Karpas-422 (cell line): ENCODE results near the gene NPAS3. TPM values are rescaled to one million over a fixed set of nuclear protein-coding genes. Genes with fewer than 3 reads are reported as not detected.

Experiments
- DNase-seq: peaks from one replicate; pipeline ENCODE4 v3.0.0-alpha.2; 2015
- H2AFZ ChIP-seq: fragments of 200-600 bp; sonication (generic); 2 replicates; pipeline ENCODE4 v1.6.1; 2014; ENCODE audit warnings: antibody characterized with exemption, low read length, mixed read lengths
- H3K27ac ChIP-seq: fragments of 200-600 bp; sonication (generic); 2 replicates; pipeline ENCODE4 v1.5.1; 2014; ENCODE audit warnings: mild to moderate bottlenecking, low read length, moderate library complexity
- H3K27me3 ChIP-seq: fragments of 200-600 bp; sonication (generic); 2 replicates; pipeline ENCODE4 v1.6.1; 2014; ENCODE audit warnings: low read length, mixed read lengths
- H3K36me3 ChIP-seq: fragments of 200-600 bp; sonication (generic); 2 replicates; pipeline ENCODE4 v1.6.1; 2014; ENCODE audit warnings: low read length, mixed read lengths; ENCODE audit not compliant: insufficient read depth
- H3K4me1 ChIP-seq: fragments of 200-600 bp; sonication (generic); 2 replicates; pipeline ENCODE4 v1.6.1; 2014; ENCODE audit warnings: mild to moderate bottlenecking, low read length, mixed read lengths
- H3K4me2 ChIP-seq: fragments of 200-600 bp; sonication (generic); 2 replicates; pipeline ENCODE4 v1.6.1; 2014; ENCODE audit warnings: low read length, low read depth, mild to moderate bottlenecking; ENCODE audit not compliant: poor library complexity, severe bottlenecking
- H3K4me3 ChIP-seq: fragments of 200-600 bp; sonication (generic); 2 replicates; pipeline ENCODE4 v1.5.1; 2014; ENCODE audit warnings: mild to moderate bottlenecking, antibody characterized with exemption, low read length, mixed read lengths
- H3K79me2 ChIP-seq: fragments of 200-600 bp; sonication (generic); 2 replicates; pipeline ENCODE4 v1.6.1; 2014; ENCODE audit warnings: mild to moderate bottlenecking, low read length, mixed read lengths
- H3K9ac ChIP-seq: fragments of 200-600 bp; sonication (generic); 2 replicates; pipeline ENCODE4 v1.6.0; 2014; ENCODE audit warnings: low read length
- H3K9me2 ChIP-seq: fragments of 200-600 bp; sonication (generic), shearing (Covaris generic); replicated peaks from 2 replicates; pipeline ENCODE4 v1.6.0; 2014; ENCODE audit warnings: mild to moderate bottlenecking, low read length, moderate library complexity; ENCODE audit not compliant: insufficient read depth
- H3K9me3 ChIP-seq: fragments of 300-700, 200-600 bp; sonication (generic); 2 replicates; pipeline ENCODE4 v1.6.1; 2014; ENCODE audit warnings: low read length, mixed read lengths
- H4K20me1 ChIP-seq: fragments of 200-600 bp; sonication (generic); 2 replicates; pipeline ENCODE4 v1.6.1; 2014; ENCODE audit warnings: mild to moderate bottlenecking, antibody characterized with exemption, low read length, low read depth; ENCODE audit not compliant: insufficient read depth
- total RNA-seq: library from RNA; depleted of rRNA; stranded (reverse); fragments of >200 nt; shearing (Covaris generic); gene quantifications from 2 replicates; pipeline ENCODE4 v1.2.3, GENCODE V29; 2014; ENCODE audit warnings: low replicate concordance

NPAS3 gene
- total RNA-seq, 1 experiment from 2014 or later: 1.6 TPM

DNA sequence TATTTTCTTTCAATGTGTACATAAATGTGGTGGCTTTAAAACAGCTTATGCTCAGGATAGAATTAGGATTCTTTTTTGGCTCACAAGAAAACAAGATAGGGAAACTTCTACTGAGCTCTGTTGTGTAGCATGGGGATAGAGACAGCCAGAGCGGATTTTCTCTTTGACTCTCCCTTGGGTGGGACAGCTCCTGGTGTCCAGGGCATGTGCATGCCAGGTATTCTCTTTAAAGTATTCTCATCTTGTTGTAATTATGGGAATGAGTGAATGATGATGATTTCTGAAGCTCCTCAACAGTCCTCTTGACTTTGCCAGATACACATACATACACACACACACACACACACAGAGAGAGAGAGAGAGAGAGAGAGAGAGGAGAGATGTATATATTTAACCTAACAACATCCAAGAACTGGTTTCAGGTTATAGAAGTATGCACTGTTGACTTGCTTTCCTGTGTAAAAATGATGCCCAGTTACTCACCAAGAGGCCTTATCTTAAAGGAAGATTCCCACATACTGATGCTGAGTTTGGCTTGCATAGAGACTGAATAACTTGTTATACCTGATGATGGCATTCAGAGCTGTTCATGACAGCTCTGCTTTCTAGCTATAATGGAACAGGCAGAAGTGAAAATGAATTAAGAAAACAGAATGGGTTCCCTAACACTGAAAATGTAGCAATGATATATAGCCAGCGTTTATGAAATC lies 624.7 kb downstream of the NPAS3 start:
- H3K9me2 ChIP-seq: no peaks in the 10 kb centered on the region
- no peaks in the 10 kb centered on the region for H4K20me1 ChIP-seq
- peak overlapping the region; percentile 89 for H3K4me2 ChIP-seq
- DNase-seq: peak; percentile 50
- no peaks in the 10 kb centered on the region for H3K79me2 ChIP-seq
- H3K4me1 ChIP-seq: peaks cover 91% of the 10 kb centered on the region
- peak overlapping the region; percentile 46 for H2AFZ ChIP-seq
- H3K9me3 ChIP-seq: no peaks in the 10 kb centered on the region
- no peaks in the 10 kb centered on the region for H3K27me3 ChIP-seq
- no peaks in the 10 kb centered on the region for H3K36me3 ChIP-seq
- H3K9ac ChIP-seq: peak overlapping the region; percentile 15; the same call in 1 of the 2 replicates
- peak overlapping the region; percentile 98 for H3K27ac ChIP-seq
- peak overlapping the region; percentile 2; the same call in 1 of the 2 replicates for H3K4me3 ChIP-seq

DNA sequence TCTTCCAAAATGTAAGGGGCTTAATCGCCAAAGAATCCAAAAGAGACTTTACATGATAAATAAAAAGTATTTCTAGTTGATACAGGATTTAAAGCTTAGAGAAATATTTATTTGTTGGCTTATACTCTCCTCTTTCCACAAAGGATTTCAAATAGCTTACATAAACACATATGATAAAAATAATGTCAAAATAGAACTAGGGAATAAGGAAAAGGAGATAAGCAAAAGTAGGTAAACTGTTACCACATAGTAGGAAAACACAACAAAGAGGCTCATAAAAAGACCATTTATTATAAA lies 625.2 kb downstream of the NPAS3 start:
- DNase-seq: no peak

GRCh38 chr14:33564774-33565630 lies 626.3 kb downstream of the NPAS3 start:
- Histone ChIP-seq H3K27ac (peak overlapping the region; percentile 98), H3K9me2 (no peaks in the 10 kb centered on the region), H3K27me3 (no peaks in the 10 kb centered on the region), H3K4me2 (peak overlapping the region; percentile 89), H3K79me2 (no peaks in the 10 kb centered on the region), H3K4me1 (peaks cover 100% of the 10 kb centered on the region), H3K4me3 (peak overlapping the region; percentile 51), H3K9ac (peak overlapping the region; percentile 71), H4K20me1 (no peaks in the 10 kb centered on the region), H3K36me3 (no peaks in the 10 kb centered on the region), H2AFZ (peak overlapping the region; percentile 11; the same call in 1 of the 2 replicates), H3K9me3 (no peaks in the 10 kb centered on the region)
- peak; percentile 99 for DNase-seq

More for the DNA sequence above, 625.2 kb downstream of the NPAS3 start:
- Histone ChIP-seq H3K4me3 (peak overlapping the region; percentile 51; the same call in 1 of the 2 replicates), H3K4me2 (peak overlapping the region; percentile 89), H3K27ac (peak overlapping the region; percentile 98), H4K20me1 (no peaks in the 10 kb centered on the region), H2AFZ (no peak overlapping the region), H3K36me3 (no peaks in the 10 kb centered on the region), H3K27me3 (no peaks in the 10 kb centered on the region), H3K4me1 (peaks cover 95% of the 10 kb centered on the region), H3K79me2 (no peaks in the 10 kb centered on the region), H3K9ac (peak overlapping the region; percentile 71), H3K9me2 (no peaks in the 10 kb centered on the region), H3K9me3 (no peaks in the 10 kb centered on the region)

DNA sequence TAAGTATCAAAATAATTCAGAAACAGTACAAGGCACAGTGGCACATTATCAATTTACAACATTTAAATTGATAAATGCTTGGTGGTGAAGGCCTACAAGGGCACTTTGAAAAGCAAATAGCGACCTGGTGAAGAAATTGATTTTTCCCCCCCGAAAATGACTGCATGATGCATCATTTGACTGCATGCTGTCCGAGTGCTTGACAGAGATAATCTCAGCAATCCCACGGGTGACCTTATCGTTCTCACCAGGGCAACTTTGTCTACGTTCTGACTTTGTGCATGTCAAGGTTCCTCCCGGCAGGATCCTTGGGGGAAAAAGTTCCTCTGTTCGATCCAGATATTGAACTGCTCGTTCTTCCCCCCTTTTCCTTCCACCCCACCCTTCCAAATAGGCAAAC lies 627.4 kb downstream of the NPAS3 start:
- Histone ChIP-seq H3K4me1 (peaks cover 100% of the 10 kb centered on the region), H3K79me2 (no peaks in the 10 kb centered on the region), H3K27ac (peak overlapping the region; percentile 98), H4K20me1 (no peaks in the 10 kb centered on the region), H3K4me3 (peak overlapping the region; percentile 51), H2AFZ (peak overlapping the region; percentile 5; the same call in 1 of the 2 replicates), H3K4me2 (peak overlapping the region; percentile 89), H3K36me3 (no peaks in the 10 kb centered on the region), H3K9me2 (no peaks in the 10 kb centered on the region), H3K9me3 (no peaks in the 10 kb centered on the region), H3K27me3 (no peaks in the 10 kb centered on the region), H3K9ac (peak overlapping the region; percentile 70)
- DNase-seq: peak; percentile 88

GRCh38 chr14:33567023-33567728 lies 628.5 kb downstream of the NPAS3 start:
- H4K20me1 ChIP-seq: no peaks in the 10 kb centered on the region
- peak overlapping the region; percentile 46 for H2AFZ ChIP-seq
- peak overlapping the region; percentile 70 for H3K9ac ChIP-seq
- no peaks in the 10 kb centered on the region for H3K79me2 ChIP-seq
- DNase-seq: peak; percentile 92
- peak overlapping the region; percentile 98 for H3K27ac ChIP-seq
- H3K4me2 ChIP-seq: peak overlapping the region; percentile 89
- H3K9me3 ChIP-seq: no peaks in the 10 kb centered on the region
- H3K4me3 ChIP-seq: peak overlapping the region; percentile 51
- no peaks in the 10 kb centered on the region for H3K9me2 ChIP-seq
- peaks cover 96% of the 10 kb centered on the region for H3K4me1 ChIP-seq
- no peaks in the 10 kb centered on the region for H3K36me3 ChIP-seq
- no peaks in the 10 kb centered on the region for H3K27me3 ChIP-seq

GRCh38 chr14:33567731-33568130 lies 629.1 kb downstream of the NPAS3 start:
- Histone ChIP-seq H3K9ac (peak overlapping the region; percentile 70), H3K36me3 (no peaks in the 10 kb centered on the region)
- peak; percentile 55 for DNase-seq

GRCh38 chr14:33568935-33569579 lies 630.4 kb downstream of the NPAS3 start:
- Histone ChIP-seq H3K4me3 (peak overlapping the region; percentile 51; the same call in 1 of the 2 replicates), H3K4me1 (peaks cover 77% of the 10 kb centered on the region), H4K20me1 (no peaks in the 10 kb centered on the region), H3K79me2 (no peaks in the 10 kb centered on the region), H2AFZ (peak overlapping the region; percentile 42), H3K36me3 (no peaks in the 10 kb centered on the region), H3K9me2 (no peaks in the 10 kb centered on the region), H3K9ac (peak overlapping the region; percentile 70; the same call in 1 of the 2 replicates), H3K27me3 (no peaks in the 10 kb centered on the region), H3K27ac (peak overlapping the region; percentile 98), H3K9me3 (no peaks in the 10 kb centered on the region), H3K4me2 (peak overlapping the region; percentile 89)
- peak; percentile 48 for DNase-seq

More at GRCh38 chr14:33567731-33568130, 629.1 kb downstream of the NPAS3 start:
- peak overlapping the region; percentile 51 for H3K4me3 ChIP-seq
- no peaks in the 10 kb centered on the region for H3K9me2 ChIP-seq
- no peaks in the 10 kb centered on the region for H3K27me3 ChIP-seq
- peak overlapping the region; percentile 89 for H3K4me2 ChIP-seq
- peaks cover 91% of the 10 kb centered on the region for H3K4me1 ChIP-seq
- H4K20me1 ChIP-seq: no peaks in the 10 kb centered on the region
- H3K79me2 ChIP-seq: no peaks in the 10 kb centered on the region
- H3K9me3 ChIP-seq: no peaks in the 10 kb centered on the region
- H2AFZ ChIP-seq: peak overlapping the region; percentile 46
- H3K27ac ChIP-seq: peak overlapping the region; percentile 98
